H1 (cell line): ENCODE results near the gene CLTCL1. TPM values are rescaled to one million over a fixed set of nuclear protein-coding genes. Genes with fewer than 3 reads are reported as not detected.

ENCODE experiments used
- CTCF ChIA-PET: fragments of 300-600 bp; sonication (Branson Sonifier 250); formaldehyde crosslinking; loops from one replicate; lab custom pipeline; 2021; ENCODE audit not compliant: partially characterized antibody; lab: Charles Lee
- POLR2A ChIA-PET: fragments of 300-600 bp; sonication (Branson Sonifier 250); formaldehyde crosslinking; loops from one replicate; lab custom pipeline; 2021; ENCODE audit warnings: inconsistent platforms; ENCODE audit not compliant: partially characterized antibody; lab: Charles Lee
- DNase-seq, 2 experiments: peaks; one replicate each; pipeline versions ENCODE4 v3.0.0 to v3.0.0-alpha.2; 2010 to 2022; ENCODE audit warnings: low spot score in 2 of 2, low read depth in 1 of 2, mixed read lengths in 1 of 2
- FAIRE-seq: peaks from 2 replicates; lab custom pipeline; 2011; peaks lifted over from hg19 to GRCh38; lab: Jason Lieb, UNC
- H2AFZ ChIP-seq: 2 replicates; pipeline ENCODE4 v1.8.1; 2012; ENCODE audit warnings: low read length, inconsistent platforms
- H2AK5ac ChIP-seq: 2 replicates; pipeline ENCODE4 v1.6.1; 2013; ENCODE audit warnings: low read depth, low read length
- H2BK120ac ChIP-seq: replicated peaks from 2 replicates; pipeline ENCODE3; 2013; ENCODE audit warnings: low read depth, low read length, inconsistent platforms
- H2BK12ac ChIP-seq: 2 replicates; pipeline ENCODE4 v1.6.1; 2013; ENCODE audit warnings: low read depth, low read length
- H2BK15ac ChIP-seq: 2 replicates; pipeline ENCODE4 v1.6.1; 2013; ENCODE audit warnings: low read length
- H2BK20ac ChIP-seq: 2 replicates; pipeline ENCODE4 v1.6.1; 2013; ENCODE audit warnings: low read length
- H2BK5ac ChIP-seq: 2 replicates; pipeline ENCODE4 v1.6.1; 2013; ENCODE audit warnings: low read depth, low read length
- H3K14ac ChIP-seq: 2 replicates; pipeline ENCODE4 v1.6.1; 2013; ENCODE audit warnings: inconsistent platforms; ENCODE audit not compliant: insufficient read length
- H3K18ac ChIP-seq: 2 replicates; pipeline ENCODE4 v1.6.1; 2013; ENCODE audit warnings: low read length; ENCODE audit errors: extremely low read depth
- H3K23ac ChIP-seq: 2 replicates; pipeline ENCODE4 v1.6.1; 2013; ENCODE audit warnings: inconsistent platforms; ENCODE audit not compliant: insufficient read length
- H3K23me2 ChIP-seq: 2 replicates; pipeline ENCODE4 v1.6.1; 2013; ENCODE audit warnings: low read depth, low read length
- H3K27ac ChIP-seq: 2 replicates; pipeline ENCODE4 v1.6.1; 2011; ENCODE audit warnings: low read depth, low read length, inconsistent platforms
- H3K27me3 ChIP-seq, 4 experiments: replicated peaks in 1 of 4; 1 replicate in 1 of 4; 2 replicates in 3 of 4; pipeline versions ENCODE4 v1.6.1 to v1.8.1; 2011 to 2013; ENCODE audit warnings: low read length in 3 of 4, mild to moderate bottlenecking in 3 of 4, inconsistent platforms in 2 of 4, mixed read lengths in 2 of 4, moderate library complexity in 1 of 4; ENCODE audit not compliant: control insufficient read depth in 3 of 4, insufficient read depth in 3 of 4; ENCODE audit errors: extremely low read depth in 1 of 4
- H3K36me3 ChIP-seq, 4 experiments: 2 replicates each; pipeline versions ENCODE4 v1.6.1 to v1.8.1; 2011 to 2013; ENCODE audit warnings: mild to moderate bottlenecking in 4 of 4, low read length in 3 of 4, moderate library complexity in 2 of 4, control low read depth in 1 of 4, inconsistent platforms in 1 of 4; ENCODE audit not compliant: insufficient read depth in 4 of 4, control insufficient read depth in 2 of 4
- H3K4ac ChIP-seq: replicated peaks from 2 replicates; pipeline ENCODE3; 2013; ENCODE audit warnings: low read length, low read depth, mixed read lengths, inconsistent platforms; ENCODE audit not compliant: insufficient read length
- H3K4me1 ChIP-seq, 4 experiments: replicated peaks in 1 of 4; 1 replicate in 1 of 4; 2 replicates in 3 of 4; pipeline versions ENCODE4 v1.6.1 to v1.8.1; 2011 to 2013; ENCODE audit warnings: low read length in 3 of 4, inconsistent platforms in 2 of 4, mixed read lengths in 1 of 4; ENCODE audit not compliant: insufficient read depth in 4 of 4, control insufficient read depth in 3 of 4
- H3K4me2 ChIP-seq, 2 experiments: 2 replicates each; pipeline versions ENCODE4 v1.6.1 to v1.8.1; 2011 to 2013; ENCODE audit warnings: low read depth in 2 of 2, low read length in 2 of 2, control low read depth in 1 of 2, inconsistent platforms in 1 of 2, mild to moderate bottlenecking in 1 of 2; ENCODE audit not compliant: insufficient read depth in 1 of 2
- H3K4me3 ChIP-seq, 4 experiments: fragments of 200-600, 300-600 bp in 1 of 4; sonication (generic), shearing (Covaris generic), sonication (Bioruptor Twin) in 1 of 4; 2 replicates each; pipeline versions ENCODE4 v1.5.1 to v1.8.1; 2011 to 2016; ENCODE audit warnings: low read length in 4 of 4, low read depth in 3 of 4, control low read depth in 2 of 4, inconsistent platforms in 2 of 4, mild to moderate bottlenecking in 2 of 4, mixed read lengths in 1 of 4, moderate library complexity in 1 of 4; ENCODE audit not compliant: insufficient read depth in 2 of 4; ENCODE audit errors: extremely low read depth in 1 of 4
- H3K56ac ChIP-seq: replicated peaks from 2 replicates; pipeline ENCODE3; 2013; ENCODE audit warnings: low read depth, mild to moderate bottlenecking, mixed read lengths, low read length, inconsistent platforms; ENCODE audit not compliant: insufficient read length
- H3K79me1 ChIP-seq: 2 replicates; pipeline ENCODE4 v1.6.1; 2013; ENCODE audit warnings: low read depth, low read length, control low read depth
- H3K79me2 ChIP-seq, 2 experiments: 2 replicates each; pipeline versions ENCODE4 v1.6.1 to v1.8.1; 2012 to 2013; ENCODE audit warnings: low read length in 2 of 2, mild to moderate bottlenecking in 2 of 2, inconsistent platforms in 1 of 2; ENCODE audit not compliant: insufficient read depth in 2 of 2, control insufficient read depth in 1 of 2
- H3K9ac ChIP-seq, 4 experiments: replicated peaks in 1 of 4; 1 replicate in 1 of 4; 2 replicates in 3 of 4; pipeline versions ENCODE4 v1.6.1 to v1.8.1; 2011 to 2013; ENCODE audit warnings: low read depth in 3 of 4, low read length in 3 of 4, control low read depth in 2 of 4, mild to moderate bottlenecking in 2 of 4, moderate library complexity in 2 of 4, inconsistent platforms in 1 of 4; ENCODE audit errors: extremely low read depth in 1 of 4
- H3K9me3 ChIP-seq, 2 experiments: 2 replicates each; pipeline versions ENCODE4 v1.6.1 to v1.8.1; 2012 to 2013; ENCODE audit warnings: mild to moderate bottlenecking in 2 of 2, moderate library complexity in 2 of 2, control low read depth in 1 of 2, inconsistent platforms in 1 of 2, low read depth in 1 of 2, low read length in 1 of 2, mixed read lengths in 1 of 2; ENCODE audit not compliant: insufficient read depth in 2 of 2
- H4K20me1 ChIP-seq, 2 experiments: replicated peaks in 1 of 2; 2 replicates each; pipeline versions ENCODE3 to v1.8.1; 2011 to 2013; ENCODE audit warnings: inconsistent platforms in 2 of 2, low read length in 2 of 2, mild to moderate bottlenecking in 1 of 2; ENCODE audit not compliant: insufficient read depth in 2 of 2, control insufficient read depth in 1 of 2
- H4K5ac ChIP-seq: 2 replicates; pipeline ENCODE4 v1.6.1; 2013; ENCODE audit warnings: low read length, low read depth, mixed read lengths, inconsistent platforms; ENCODE audit not compliant: insufficient read length
- H4K8ac ChIP-seq: 2 replicates; pipeline ENCODE4 v1.8.0; 2013; ENCODE audit warnings: mild to moderate bottlenecking, moderate library complexity, low read length, inconsistent platforms; ENCODE audit not compliant: insufficient read depth; ENCODE audit errors: extremely low read depth
- H4K91ac ChIP-seq: replicated peaks from 2 replicates; pipeline ENCODE3; 2013; ENCODE audit warnings: low read length, mixed read lengths, inconsistent platforms; ENCODE audit not compliant: insufficient read length
- BACH1 ChIP-seq: IDR thresholded peaks from 2 replicates; pipeline ENCODE4 v1.6.1; 2012; ENCODE audit warnings: low read length, improper control_type of control experiment
- CREB1 ChIP-seq: IDR thresholded peaks from 2 replicates; pipeline ENCODE4 v1.6.1; 2012; ENCODE audit warnings: inconsistent platforms
- HDAC2 ChIP-seq, 2 experiments: fragments of 300-600 bp in 1 of 2; sonication (generic) in 1 of 2; IDR thresholded peaks; 2 replicates each; pipeline ENCODE4 v1.6.1; 2011 to 2012; ENCODE audit warnings: low read depth in 2 of 2, low read length in 2 of 2, mild to moderate bottlenecking in 2 of 2, moderate library complexity in 2 of 2, borderline replicate concordance in 1 of 2, inconsistent platforms in 1 of 2
- NANOG ChIP-seq: IDR thresholded peaks from 2 replicates; pipeline ENCODE4 v1.6.1; 2011; ENCODE audit warnings: low read length, low read depth, mild to moderate bottlenecking, inconsistent platforms; ENCODE audit not compliant: insufficient read depth, poor library complexity, severe bottlenecking
- RAD21 ChIP-seq, 2 experiments: IDR thresholded peaks in 1 of 2; conservative IDR thresholded peaks in 1 of 2; 2 replicates each; pipeline ENCODE4 v1.6.1; 2011; ENCODE audit warnings: low read depth in 2 of 2, low read length in 2 of 2, improper control_type of control experiment in 1 of 2, inconsistent platforms in 1 of 2, mild to moderate bottlenecking in 1 of 2, moderate library complexity in 1 of 2
- SP1 ChIP-seq: IDR thresholded peaks from 2 replicates; pipeline ENCODE4 v1.6.1; 2011; ENCODE audit warnings: low read depth, low read length
- TEAD4 ChIP-seq: IDR thresholded peaks from 2 replicates; pipeline ENCODE4 v1.6.1; 2012; ENCODE audit warnings: low read depth, low read length, inconsistent platforms, mixed read lengths
- WGBS, 2 experiments: shearing (Covaris generic) in 1 of 2; methylation state at CpG; one replicate each; pipeline versions ENCODE4 v1.1.6 to v1.1.7; 2013 to 2015; ENCODE audit warnings: low lambda C conversion rate in 2 of 2, mixed read lengths in 2 of 2, inconsistent platforms in 1 of 2, low coverage in 1 of 2, missing lambda C conversion rate in 1 of 2; ENCODE audit not compliant: insufficient replicate concordance in 2 of 2, insufficient coverage in 1 of 2, insufficient read length in 1 of 2; ENCODE audit errors: extremely low coverage in 1 of 2, missing lambda C conversion rate in 1 of 2; 5-methylcytosine and 5-hydroxymethylcytosine counted together
- polyA plus RNA-seq, 7 experiments: library from polyadenylated mRNA; depleted of rRNA in 3 of 7; stranded (reverse) in 5 of 7; unstranded in 2 of 7; fragments of >200 nt in 5 of 7; fragments of 200-250 nt in 2 of 7; gene quantifications; 1 replicate in 5 of 7; 2 replicates in 1 of 7; 4 replicates in 1 of 7; pipeline versions ENCODE4 v1.2.1 to v1.2.3, GENCODE V29; 2011 to 2013; ENCODE audit warnings: missing spikeins in 2 of 7, mixed read lengths in 2 of 7
- total RNA-seq: library from RNA; stranded (reverse); fragmentation: NEBNext Ultra II Directional; extraction: Animal tissue kit (Norgen Biotek cat#: 25700); gene quantifications from 2 replicates; pipeline ENCODE4 v1.2.1, GENCODE V29; 2021

CLTCL1 gene
- total and polyA plus RNA-seq, 2 of the 8 experiments (the other 6 are each of a cell fraction or from before 2014, with no cell fraction given), result 12.4 to 17.0 TPM

DNA sequence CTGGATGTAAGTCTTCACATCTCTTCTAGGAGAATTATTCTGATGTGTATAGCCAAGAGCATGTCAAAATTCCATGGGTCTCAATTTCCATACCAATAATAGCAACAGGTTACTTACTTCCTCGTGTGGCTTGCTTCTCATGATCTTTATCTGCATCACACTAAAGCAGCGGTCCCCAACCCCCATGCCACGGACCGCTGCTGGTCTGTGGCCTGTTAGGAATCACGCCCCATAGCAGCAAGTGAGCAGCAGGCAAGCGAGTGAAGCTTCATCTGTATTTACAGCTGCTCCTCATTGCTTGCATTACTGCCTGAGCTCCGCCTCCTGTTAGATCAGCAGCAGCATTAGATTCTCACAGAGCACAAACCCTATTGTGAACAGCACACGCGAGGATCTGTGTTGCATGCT lies 84.1 kb downstream of the CLTCL1 start:
- Histone ChIP-seq H3K36me3 (peaks cover 0 to 13% (median 7%) of the 10 kb centered on the region in 4 experiments), H4K20me1 (peaks cover 0 to 3% of the 10 kb centered on the region in 2 experiments), H2BK120ac (no peak overlapping the region), H3K27me3 (no peaks in the 10 kb centered on the region), H4K91ac (no peak overlapping the region), H3K4me2 (no peak overlapping the region), H4K8ac (no peak overlapping the region), H3K27ac (no peak overlapping the region), H3K4me1 (no peaks in the 10 kb centered on the region), H2AFZ (no peak overlapping the region), H2AK5ac (no peak overlapping the region), H3K9me3 (no peaks in the 10 kb centered on the region), H3K4ac (no peak overlapping the region), H3K14ac (no peak overlapping the region), H2BK5ac (no peak overlapping the region), H2BK12ac (no peak overlapping the region), H3K79me2 (no peaks in the 10 kb centered on the region), H3K4me3 (no peak overlapping the region), H3K23me2 (no peaks in the 10 kb centered on the region), H3K56ac (no peak overlapping the region), H3K23ac (no peak overlapping the region)
- no peak for FAIRE-seq
- 91% methylated on average over 9 of the region's 9 CpGs; no CpG with 5 or more reads in 1 of the 2 experiments for WGBS, 2 experiments
- DNase-seq, result no peak
- CTCF ChIA-PET, result interaction anchor here (2.1 kb wide), 1 partner anchor 11 kb away, joined by 5 read pairs; no protein-coding TSS in a partner anchor
- no peak for TF ChIP-seq BACH1
- no peak for TF ChIP-seq SP1
- no peak for TF ChIP-seq NANOG
- TF ChIP-seq CREB1, result no peak
- no peak for TF ChIP-seq HDAC2 (IDR thresholded peaks at IDR 0.05; ENCODE audit: borderline replicate concordance in 1 of 2, low read depth in 2 of 2, low read length in 2 of 2)
- TF ChIP-seq RAD21 (IDR thresholded peaks at IDR 0.05 in 1 of 2, conservative IDR thresholded peaks at IDR 0.05 in 1 of 2; ENCODE audit: low read depth in 2 of 2, low read length in 2 of 2), result no peak
- no peak for TF ChIP-seq TEAD4
- TF ChIP-seq, all 59 proteins: peak for 0
- H3K9ac ChIP-seq, result no peak overlapping the region
- POLR2A ChIA-PET, result interaction anchor here (1.0 to 1.4 kb wide), 2 partner anchors 9 to 220 kb away, joined by 3 read pairs; no protein-coding TSS in a partner anchor
- H3K79me1 ChIP-seq, result no peaks in the 10 kb centered on the region
- no peak overlapping the region for H4K5ac ChIP-seq
- no peak overlapping the region for H3K18ac ChIP-seq
- no peak overlapping the region for H2BK15ac ChIP-seq
- no peak overlapping the region for H2BK20ac ChIP-seq
